ENCODE measurements around the gene INPP5D.
A peak's percentile ranks its signal among the peaks of the same experiment; 100 is the strongest.

Gene INPP5D

DNA sequence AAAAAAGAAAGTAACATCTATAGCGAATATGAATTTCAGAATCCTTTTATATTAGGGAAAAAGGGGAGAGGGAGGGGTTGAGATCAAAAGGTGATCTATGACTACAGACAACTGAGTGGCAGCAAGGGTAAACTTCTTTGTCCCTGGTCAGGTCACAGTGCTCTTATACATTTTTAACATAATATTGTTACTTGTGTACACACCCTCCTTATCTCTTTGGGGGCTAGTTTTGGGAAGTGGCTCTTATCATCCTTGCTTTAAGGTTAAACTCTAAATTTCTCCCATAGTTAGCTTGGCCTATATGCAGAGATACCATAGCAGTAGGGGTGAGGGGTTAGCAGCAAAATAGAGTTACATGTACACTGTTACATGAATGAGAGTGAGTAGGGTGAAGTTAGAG lies 159.7 kb downstream of the INPP5D start:
- no peak for DNase-seq

GRCh38 chr2:233221378-233222063 lies 161.4 kb downstream of the INPP5D start:
- DNase-seq: no peak

DNA sequence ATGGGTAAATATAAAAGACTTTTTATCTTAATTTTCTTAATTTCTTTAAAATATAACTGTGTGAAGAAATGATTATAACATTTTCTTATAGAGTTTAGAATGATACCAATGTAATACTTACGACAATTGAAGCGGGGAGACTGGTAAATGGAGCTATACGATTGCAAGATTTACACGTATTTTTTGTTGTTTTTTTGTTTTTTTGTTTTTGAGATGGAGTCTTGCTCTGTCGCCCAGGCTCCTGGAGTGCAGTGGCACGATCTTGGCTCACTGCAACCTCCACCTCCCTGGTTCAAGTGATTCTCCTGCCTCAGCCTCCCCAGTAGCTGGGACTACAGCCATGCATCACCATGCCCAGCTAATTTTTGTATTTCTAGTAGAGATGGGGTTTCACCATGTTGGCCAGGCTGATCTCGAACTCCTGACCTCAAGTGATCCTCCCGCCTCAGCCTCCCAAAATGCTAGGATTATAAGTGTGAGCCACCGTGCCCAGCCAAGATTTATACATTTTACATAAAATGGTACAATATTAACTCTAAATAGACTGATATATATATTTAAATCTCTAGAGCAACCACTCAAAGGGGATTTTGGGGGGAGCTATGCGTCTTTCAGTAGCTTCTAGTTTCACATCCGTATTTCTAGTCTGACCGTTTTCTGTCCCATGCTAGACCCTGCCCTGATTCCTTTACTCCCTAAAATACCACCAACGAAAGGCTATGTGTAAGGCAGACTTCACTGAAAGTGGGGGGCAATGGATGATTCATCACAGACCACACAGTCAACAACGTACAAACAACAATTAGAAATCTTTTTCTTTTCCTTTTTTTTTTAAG lies 163.1 kb downstream of the INPP5D start:
- no peak for DNase-seq

DNA sequence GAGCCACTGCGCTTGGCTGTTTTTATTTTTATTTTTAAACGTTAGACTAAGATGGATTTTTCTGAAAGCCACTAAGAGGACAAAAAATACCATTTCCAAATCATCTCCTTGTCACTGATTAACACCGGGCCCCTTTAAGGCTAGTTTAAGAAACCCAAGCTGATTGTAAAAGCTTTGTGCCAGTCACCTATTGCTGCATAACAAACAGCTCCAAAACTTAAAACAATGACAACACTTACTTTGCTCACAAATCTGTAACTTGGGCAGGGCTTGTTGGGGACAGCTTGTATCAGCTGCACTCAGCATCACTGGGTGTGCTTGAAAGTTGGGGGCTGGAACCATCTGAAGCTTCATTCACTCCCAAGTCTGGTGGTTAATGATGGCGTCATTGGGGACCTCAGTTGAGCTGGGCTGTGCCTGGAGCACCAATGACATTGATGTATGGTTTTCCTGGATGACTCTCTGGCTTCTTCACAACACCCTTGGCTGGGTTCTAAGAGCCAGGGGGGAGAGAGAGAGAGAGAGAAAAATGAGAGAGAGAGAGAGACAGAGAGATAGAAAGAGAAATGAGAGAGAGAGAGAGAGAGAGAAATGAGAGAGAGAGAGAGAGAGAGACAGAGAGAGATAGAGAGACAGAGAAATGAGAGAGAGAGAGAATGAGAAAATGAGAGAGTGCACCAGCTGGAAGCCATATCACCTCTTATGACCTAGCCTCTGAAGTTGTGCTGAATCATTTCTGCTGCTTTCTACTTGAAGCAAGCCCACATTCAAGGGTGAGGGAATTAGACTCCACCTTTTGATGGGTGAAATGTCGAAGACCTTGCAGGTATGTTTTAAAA lies 165.3 kb downstream of the INPP5D start:
- DNase-seq: no peak

GRCh38 chr2:233226511-233227031 lies 166.4 kb downstream of the INPP5D start:
- no peak for DNase-seq

DNA sequence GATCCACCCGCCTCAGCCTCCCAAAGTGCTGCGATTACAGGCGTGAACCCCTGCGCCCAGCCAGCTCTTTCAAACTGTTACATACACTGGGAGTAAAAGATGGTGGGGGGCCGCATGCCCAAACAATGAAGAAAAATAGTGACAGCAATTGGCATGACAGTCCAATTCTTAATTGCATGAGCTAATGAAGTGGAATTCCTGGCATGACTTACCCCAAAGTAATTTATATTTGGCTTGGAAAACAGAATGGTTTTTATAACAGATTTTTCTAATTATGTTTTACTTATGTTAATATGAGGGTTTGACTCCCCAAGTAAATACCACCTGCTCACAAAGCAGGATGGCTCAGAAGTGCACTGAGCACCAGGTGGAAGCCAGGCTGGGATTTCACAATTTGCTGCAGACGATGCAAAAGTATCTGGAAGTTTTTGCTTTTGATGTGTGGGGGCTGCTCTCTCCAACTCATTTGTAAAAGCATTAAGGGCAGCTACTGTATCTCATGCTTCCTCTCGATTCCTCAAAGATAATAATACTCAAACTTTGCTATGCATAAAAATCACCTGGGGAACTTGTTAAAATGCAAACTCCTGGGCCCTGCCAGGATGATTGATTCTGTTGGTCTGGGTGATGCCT lies 167.3 kb downstream of the INPP5D start:
- DNase-seq: no peak

DNA sequence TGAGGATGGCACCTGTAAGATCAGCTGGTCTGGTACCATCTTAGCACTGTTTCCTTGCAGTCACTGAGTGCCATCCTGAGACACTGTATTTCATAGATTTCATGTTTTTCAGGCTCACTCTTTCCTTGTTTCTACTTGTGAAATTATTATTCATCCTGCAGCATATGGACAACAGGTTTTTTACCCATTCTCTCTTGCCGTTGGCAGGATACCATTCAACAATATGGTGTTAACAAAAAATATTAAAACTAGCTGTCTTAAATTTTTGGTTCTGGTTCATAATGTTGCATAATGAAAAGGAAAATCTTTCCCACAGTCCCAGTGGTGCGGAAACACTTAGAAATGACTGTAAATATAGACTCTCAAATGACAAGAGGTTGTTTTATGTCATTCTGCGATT lies 168.2 kb downstream of the INPP5D start:
- no peak for DNase-seq

- no peak for DNase-seq
These were observed 173.6 kb downstream of the INPP5D start for GRCh38 chr2:233233618-233234230.

GRCh38 chr2:233234264-233234663 lies 174.1 kb downstream of the INPP5D start:
- no peak for DNase-seq

DNA sequence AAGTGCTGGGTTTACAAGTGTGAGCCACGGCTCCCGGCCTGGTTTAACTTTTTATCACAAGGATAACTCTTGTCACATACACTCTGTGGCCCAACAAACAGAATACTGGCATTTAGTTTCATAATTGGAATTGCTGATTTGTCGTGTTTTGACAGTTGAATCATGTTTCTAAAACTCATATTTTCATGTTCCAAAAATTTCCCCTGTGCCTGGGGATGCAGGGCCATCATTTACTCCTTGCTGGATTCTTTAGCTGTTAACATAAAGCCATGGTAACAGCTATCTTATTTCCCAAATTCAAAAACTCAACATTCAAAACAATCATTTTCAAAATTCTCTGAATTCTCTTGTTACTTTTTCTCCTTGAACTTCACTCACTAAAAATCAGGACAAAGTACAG lies 174.9 kb downstream of the INPP5D start:
- DNase-seq: no peak

- DNase-seq: no peak
These were observed 175.8 kb downstream of the INPP5D start for GRCh38 chr2:233235977-233236376.

DNA sequence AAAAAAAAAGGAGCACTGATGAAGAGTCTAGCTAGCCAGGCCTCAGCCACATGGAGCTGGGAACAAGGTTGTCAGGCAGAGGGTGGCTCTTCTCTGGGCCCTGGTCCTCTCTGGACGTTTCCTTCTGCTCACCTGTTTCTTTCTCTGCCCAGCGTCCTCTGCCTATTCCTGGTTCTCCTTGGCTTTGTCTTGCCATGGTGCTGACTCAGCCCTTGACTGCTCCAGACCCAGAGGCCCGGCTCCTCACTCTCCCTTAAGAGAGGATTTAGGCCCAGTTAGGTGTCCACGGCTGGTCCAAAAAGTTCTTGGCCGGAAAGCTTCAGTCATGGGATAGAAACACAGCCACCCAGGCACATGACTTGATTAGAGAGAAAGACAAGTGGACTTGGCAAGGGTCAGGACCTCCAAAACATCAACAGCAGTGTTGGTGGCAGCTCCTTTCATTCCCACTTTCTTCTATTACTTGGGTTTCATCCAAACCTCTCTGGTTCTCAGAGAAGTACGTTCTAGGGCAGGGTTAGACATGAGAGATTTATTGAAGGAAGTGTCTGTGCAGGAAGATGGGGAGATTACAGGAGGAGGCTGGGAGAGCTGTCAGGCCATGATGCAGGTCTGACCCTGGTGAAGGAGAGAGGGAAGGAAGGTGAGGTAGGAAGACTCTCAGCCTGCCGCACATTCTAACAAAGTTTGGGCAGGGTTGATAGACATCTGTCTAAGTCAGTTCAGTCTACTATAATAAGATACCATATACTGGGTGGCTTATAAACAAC lies 176.9 kb downstream of the INPP5D start:
- DNase-seq: no peak

GRCh38 chr2:233240897-233241296 lies 180.8 kb downstream of the INPP5D start:
- DNase-seq: no peak

- no peak for DNase-seq
These were observed 181.7 kb downstream of the INPP5D start for GRCh38 chr2:233241803-233242202.

DNA sequence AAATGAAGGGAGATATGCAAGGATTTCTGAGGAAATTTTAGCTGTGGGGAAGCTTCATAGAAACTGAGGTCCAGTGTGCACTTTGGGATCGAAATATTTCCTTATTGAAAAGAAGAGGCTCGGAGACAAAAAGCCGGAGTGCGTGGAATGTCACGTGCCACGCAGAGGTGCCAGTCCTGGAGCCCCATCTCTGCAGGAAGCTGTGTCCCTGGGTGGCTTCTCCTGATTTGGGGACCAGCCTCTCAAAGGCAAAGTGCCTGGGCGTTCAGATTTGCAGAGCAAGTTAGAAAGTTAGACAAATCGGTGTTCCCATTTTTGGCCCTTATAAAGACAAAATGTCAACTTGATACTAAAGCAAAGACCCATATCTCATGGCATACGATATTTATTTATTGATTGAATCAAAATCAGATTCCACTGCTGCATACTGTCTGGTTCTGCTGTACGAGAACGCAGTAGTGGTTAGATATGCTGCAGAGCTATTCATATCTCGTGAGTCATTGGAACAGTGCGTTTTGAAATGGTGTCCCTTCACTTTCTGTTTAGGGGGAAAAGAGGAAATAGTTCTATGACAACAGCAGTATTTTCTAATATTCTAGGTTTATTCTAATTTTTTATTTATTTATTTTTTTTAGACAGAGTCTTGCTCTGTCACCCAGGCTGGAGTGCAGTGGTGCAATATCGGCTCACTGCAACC lies 182.2 kb downstream of the INPP5D start:
- DNase-seq: no peak

GRCh38 chr2:233243348-233243747 lies 183.2 kb downstream of the INPP5D start:
- DNase-seq: no peak

- DNase-seq: no peak
These were observed 184.7 kb downstream of the INPP5D start for GRCh38 chr2:233244818-233245217.

DNA sequence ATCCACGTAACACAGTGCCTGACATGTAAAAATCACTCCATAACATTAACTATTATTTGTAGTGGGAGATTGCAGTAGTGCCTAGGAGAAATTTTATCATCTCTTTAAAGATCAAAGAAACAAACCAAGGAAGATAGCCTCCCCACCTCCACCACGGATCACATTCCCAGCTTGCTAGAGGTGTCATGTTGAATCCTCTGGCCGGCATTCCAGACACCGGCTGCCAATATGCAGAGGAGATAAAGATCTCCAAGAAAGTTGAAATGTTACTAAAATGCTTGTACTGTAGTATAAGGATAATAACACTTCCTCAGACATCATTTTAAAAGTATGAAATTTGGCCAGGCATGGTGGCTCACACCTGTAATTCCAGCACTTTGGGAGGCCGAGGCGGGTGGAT lies 185.3 kb downstream of the INPP5D start:
- no peak for DNase-seq

GRCh38 chr2:233247116-233247515 lies 187.0 kb downstream of the INPP5D start:
- no peak for DNase-seq

GRCh38 chr2:233247744-233248143 lies 187.6 kb downstream of the INPP5D start:
- no peak for DNase-seq

DNA sequence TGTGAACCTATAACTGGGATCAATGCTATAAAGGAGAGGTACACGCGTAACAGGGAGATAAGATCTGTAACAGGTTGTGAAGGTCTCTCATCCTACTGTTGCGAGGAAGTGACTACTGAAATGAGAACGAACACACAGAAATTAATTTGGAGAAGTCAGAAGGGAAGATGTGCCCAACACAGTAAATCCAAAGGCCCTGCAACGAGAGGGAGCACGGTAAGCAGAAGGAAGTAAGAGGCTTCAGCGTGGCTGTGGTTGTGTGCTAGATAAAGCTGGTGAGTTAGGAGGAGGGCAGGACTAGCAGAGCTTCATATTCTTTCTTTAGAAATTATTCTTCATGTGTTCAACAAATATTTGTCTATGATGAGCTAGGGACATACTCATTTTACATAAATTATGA lies 188.9 kb downstream of the INPP5D start:
- peak; percentile 74 for DNase-seq

All from GDM1 (cell line).